ENCODE measurements around the gene FAM117A. TPM values are rescaled to one million over a fixed set of nuclear protein-coding genes. Genes with fewer than 3 reads are reported as not detected.
"Not testable (repeated sequence)": the region's sequence is repeated elsewhere in the genome, so short reads cannot be mapped to it uniquely, and the experiment has no call there.

Gene FAM117A
- total RNA-seq, 1 experiment from 2014 or later: 14.9 TPM

DNA sequence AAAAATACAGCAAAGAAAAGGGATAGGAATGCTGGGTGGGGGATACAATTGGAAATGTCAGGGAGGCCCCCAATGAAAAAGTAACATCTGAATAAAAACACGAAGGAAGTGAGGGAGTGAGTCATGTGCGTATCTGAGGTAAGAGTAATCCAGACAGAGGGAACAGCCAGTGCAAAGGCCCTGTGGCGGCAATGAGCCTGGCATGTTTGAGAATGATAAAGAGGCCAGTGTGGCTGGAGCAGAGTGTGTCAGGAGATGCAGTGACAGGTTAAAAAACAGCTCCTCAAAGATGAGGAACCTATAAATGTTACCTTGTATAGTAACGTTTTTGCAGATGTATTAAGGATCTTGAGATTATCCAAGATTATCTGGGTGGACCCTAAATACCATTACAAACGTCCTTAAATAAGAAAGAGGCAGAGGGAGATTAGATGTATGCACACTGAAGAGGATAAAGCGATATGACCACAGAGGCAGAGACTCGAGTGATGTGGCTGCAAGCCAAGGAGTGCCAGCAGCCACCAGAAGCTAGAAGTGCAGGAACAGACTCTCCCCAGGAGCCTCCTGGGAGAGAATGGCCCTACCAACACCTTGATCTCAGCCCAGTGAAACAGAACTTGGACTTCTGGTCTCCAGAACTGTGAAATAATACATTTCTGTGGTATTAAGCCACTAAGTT is 38.3 kb downstream of the FAM117A start:
- CTCF ChIA-PET: no interaction called here
- no peaks in the 10 kb centered on the region for H3K4me1 Mint-ChIP-seq (ENCODE audit: low read depth, unreplicated experiment)
- H3K9me3 Mint-ChIP-seq (ENCODE audit: low read depth, unreplicated experiment): no peaks in the 10 kb centered on the region
- no peaks in the 10 kb centered on the region for H3K36me3 Mint-ChIP-seq (ENCODE audit: insufficient read depth, unreplicated experiment)
- DNase-seq: no peak
- no TSS peak for BruUV-seq (replicated peaks)
- TF ChIP-seq, protein P1, sequence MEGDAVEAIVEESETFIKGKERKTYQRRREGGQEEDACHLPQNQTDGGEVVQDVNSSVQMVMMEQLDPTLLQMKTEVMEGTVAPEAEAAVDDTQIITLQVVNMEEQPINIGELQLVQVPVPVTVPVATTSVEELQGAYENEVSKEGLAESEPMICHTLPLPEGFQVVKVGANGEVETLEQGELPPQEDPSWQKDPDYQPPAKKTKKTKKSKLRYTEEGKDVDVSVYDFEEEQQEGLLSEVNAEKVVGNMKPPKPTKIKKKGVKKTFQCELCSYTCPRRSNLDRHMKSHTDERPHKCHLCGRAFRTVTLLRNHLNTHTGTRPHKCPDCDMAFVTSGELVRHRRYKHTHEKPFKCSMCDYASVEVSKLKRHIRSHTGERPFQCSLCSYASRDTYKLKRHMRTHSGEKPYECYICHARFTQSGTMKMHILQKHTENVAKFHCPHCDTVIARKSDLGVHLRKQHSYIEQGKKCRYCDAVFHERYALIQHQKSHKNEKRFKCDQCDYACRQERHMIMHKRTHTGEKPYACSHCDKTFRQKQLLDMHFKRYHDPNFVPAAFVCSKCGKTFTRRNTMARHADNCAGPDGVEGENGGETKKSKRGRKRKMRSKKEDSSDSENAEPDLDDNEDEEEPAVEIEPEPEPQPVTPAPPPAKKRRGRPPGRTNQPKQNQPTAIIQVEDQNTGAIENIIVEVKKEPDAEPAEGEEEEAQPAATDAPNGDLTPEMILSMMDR (IDR thresholded peaks at IDR 0.05; ENCODE audit: unreplicated experiment): no peak
- intact Hi-C loops (cut with micrococcal nuclease; ENCODE audit: unreplicated experiment): no loop called here
- H3K4me3 Mint-ChIP-seq (ENCODE audit: low read depth, unreplicated experiment): no peak overlapping the region
- no peak overlapping the region for H3K27ac Mint-ChIP-seq (ENCODE audit: unreplicated experiment)
- no peaks in the 10 kb centered on the region for H3K27me3 Mint-ChIP-seq (ENCODE audit: unreplicated experiment)

DNA sequence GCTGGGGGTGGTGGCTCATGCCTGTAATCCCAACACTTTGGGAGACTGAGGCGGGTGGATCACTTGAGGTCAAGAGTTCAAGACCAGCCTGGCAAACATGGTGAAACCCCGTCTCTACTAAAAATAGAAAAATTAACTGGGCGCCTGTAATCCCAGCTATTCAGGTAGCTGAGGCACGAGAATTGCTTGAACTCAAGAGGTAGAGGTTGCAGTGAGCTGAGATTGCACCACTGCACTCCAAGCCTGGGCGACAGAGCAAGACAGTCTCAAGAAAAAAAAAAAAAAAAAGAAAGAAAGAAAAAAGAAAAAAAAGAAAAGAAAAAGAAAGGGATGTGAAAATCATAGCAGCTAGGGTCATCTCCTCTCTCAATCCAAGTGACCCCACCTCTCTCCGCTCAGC is 39.4 kb downstream of the FAM117A start:
- H3K27me3 Mint-ChIP-seq (ENCODE audit: unreplicated experiment); H3K9me3 Mint-ChIP-seq (ENCODE audit: low read depth, unreplicated experiment); H3K27ac Mint-ChIP-seq (ENCODE audit: unreplicated experiment); H3K4me1 Mint-ChIP-seq (ENCODE audit: low read depth, unreplicated experiment); BruUV-seq (replicated peaks); intact Hi-C loops (cut with micrococcal nuclease; ENCODE audit: unreplicated experiment); H3K36me3 Mint-ChIP-seq (ENCODE audit: insufficient read depth, unreplicated experiment); H3K4me3 Mint-ChIP-seq (ENCODE audit: low read depth, unreplicated experiment); DNase-seq; CTCF ChIA-PET: not testable (repeated sequence)

DNA sequence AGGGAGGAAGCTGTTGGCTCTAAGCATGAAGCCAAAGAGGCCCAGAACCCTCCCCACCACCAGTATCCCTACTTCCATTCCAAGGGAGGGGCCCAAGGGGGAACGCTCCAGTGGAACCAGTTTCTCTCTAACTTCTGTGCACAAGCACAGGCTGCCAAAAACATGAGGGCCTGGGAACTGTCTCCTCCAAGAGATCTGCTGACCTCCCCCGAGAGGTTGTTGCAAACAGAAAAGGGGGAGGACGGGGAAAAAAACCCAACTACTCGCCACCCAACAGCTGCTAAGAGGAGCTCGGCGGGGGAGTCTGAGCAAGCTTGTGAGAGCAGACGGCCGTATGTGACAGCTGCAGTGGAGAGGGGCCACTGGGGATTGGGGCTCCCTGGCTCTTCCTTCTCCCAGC is 40.5 kb downstream of the FAM117A start:
- CTCF ChIA-PET: interaction anchor here (1.4 kb wide), 1 partner anchor 13 kb away, joined by 4 read pairs; no protein-coding TSS in a partner anchor
- Mint-ChIP-seq H3K9me3 (ENCODE audit: low read depth, unreplicated experiment) (no peaks in the 10 kb centered on the region), H3K4me1 (ENCODE audit: low read depth, unreplicated experiment) (no peaks in the 10 kb centered on the region), H3K36me3 (ENCODE audit: insufficient read depth, unreplicated experiment) (no peaks in the 10 kb centered on the region), H3K27me3 (ENCODE audit: unreplicated experiment) (no peaks in the 10 kb centered on the region), H3K4me3 (ENCODE audit: low read depth, unreplicated experiment) (no peak overlapping the region), H3K27ac (ENCODE audit: unreplicated experiment) (no peak overlapping the region)
- no TSS peak for BruUV-seq (replicated peaks)
- no peak for DNase-seq
- TF ChIP-seq, protein P1 (IDR thresholded peaks at IDR 0.05; ENCODE audit: unreplicated experiment): no peak
- intact Hi-C loops (cut with micrococcal nuclease; ENCODE audit: unreplicated experiment): no loop called here

GRCh38 chr17:49722066-49722465 is 41.9 kb downstream of the FAM117A start:
- H3K4me3 Mint-ChIP-seq (ENCODE audit: low read depth, unreplicated experiment): no peak overlapping the region
- BruUV-seq (replicated peaks): no TSS peak
- no peaks in the 10 kb centered on the region for H3K9me3 Mint-ChIP-seq (ENCODE audit: low read depth, unreplicated experiment)
- intact Hi-C loops (cut with micrococcal nuclease; ENCODE audit: unreplicated experiment): no loop called here
- no peaks in the 10 kb centered on the region for H3K27me3 Mint-ChIP-seq (ENCODE audit: unreplicated experiment)
- no peaks in the 10 kb centered on the region for H3K36me3 Mint-ChIP-seq (ENCODE audit: insufficient read depth, unreplicated experiment)
- TF ChIP-seq, protein P1 (IDR thresholded peaks at IDR 0.05; ENCODE audit: unreplicated experiment): no peak
- CTCF ChIA-PET: interaction anchor here (0.6 to 2.0 kb wide), 2 partner anchors 14 to 32 kb away, joined by 4 to 7 read pairs; no protein-coding TSS in a partner anchor
- H3K4me1 Mint-ChIP-seq (ENCODE audit: low read depth, unreplicated experiment): no peaks in the 10 kb centered on the region
- H3K27ac Mint-ChIP-seq (ENCODE audit: unreplicated experiment): no peak overlapping the region
- no peak for DNase-seq

- intact Hi-C loops (cut with micrococcal nuclease; ENCODE audit: unreplicated experiment): no loop called here
- no peaks in the 10 kb centered on the region for H3K36me3 Mint-ChIP-seq (ENCODE audit: insufficient read depth, unreplicated experiment)
- CTCF ChIA-PET: interaction anchor here (1.6 kb wide), 1 partner anchor 9 kb away, joined by 4 read pairs; the partner anchor contains the start of gene SLC35B1
- no peak overlapping the region for H3K27ac Mint-ChIP-seq (ENCODE audit: unreplicated experiment)
- no peaks in the 10 kb centered on the region for H3K4me1 Mint-ChIP-seq (ENCODE audit: low read depth, unreplicated experiment)
- no peak for DNase-seq
- TF ChIP-seq, protein P1 (IDR thresholded peaks at IDR 0.05; ENCODE audit: unreplicated experiment): no peak
- no peak overlapping the region for H3K4me3 Mint-ChIP-seq (ENCODE audit: low read depth, unreplicated experiment)
- no peaks in the 10 kb centered on the region for H3K27me3 Mint-ChIP-seq (ENCODE audit: unreplicated experiment)
- H3K9me3 Mint-ChIP-seq (ENCODE audit: low read depth, unreplicated experiment): no peaks in the 10 kb centered on the region
- no TSS peak for BruUV-seq (replicated peaks)
These were observed 46.5 kb downstream of the FAM117A start for GRCh38 chr17:49717371-49717861.

Measured in Calu3 (cell line).